GM10847 (cell line): ENCODE measurements around the gene PITHD1.

Experiments
- POLR2A ChIP-seq: IDR thresholded peaks from 2 replicates; pipeline ENCODE4 v1.6.1; 2011; ENCODE audit not compliant: insufficient read length; ENCODE audit errors: extremely low read depth

The PITHD1 gene

GRCh38 chr1:23759277-23759676 lies 18.9 kb upstream of the PITHD1 start:
- no peak for TF ChIP-seq POLR2A

GRCh38 chr1:23763041-23763577 lies 15.1 kb upstream of the PITHD1 start:
- no peak for TF ChIP-seq POLR2A

GRCh38 chr1:23768733-23769132 lies 9.5 kb upstream of the PITHD1 start:
- no peak for TF ChIP-seq POLR2A

GRCh38 chr1:23772049-23772853 lies 6.0 kb upstream of the PITHD1 start:
- TF ChIP-seq POLR2A: no peak

GRCh38 chr1:23772854-23773242 lies 5.4 kb upstream of the PITHD1 start:
- TF ChIP-seq POLR2A: no peak

GRCh38 chr1:23774174-23774880 lies 3.9 kb upstream of the PITHD1 start:
- no peak for TF ChIP-seq POLR2A

- TF ChIP-seq POLR2A: no peak
Measured at GRCh38 chr1:23776217-23776616, 2.0 kb upstream of the PITHD1 start.

- TF ChIP-seq POLR2A: no peak
Measured at GRCh38 chr1:23779826-23780371, 1.7 kb downstream of the PITHD1 start.

- TF ChIP-seq POLR2A: no peak
Measured at GRCh38 chr1:23784846-23785245, 6.6 kb downstream of the PITHD1 start.

GRCh38 chr1:23787701-23788100 lies 9.5 kb downstream of the PITHD1 start:
- TF ChIP-seq POLR2A: no peak

GRCh38 chr1:23788695-23789094 lies 10.5 kb downstream of the PITHD1 start:
- no peak for TF ChIP-seq POLR2A

GRCh38 chr1:23790696-23791515 lies 12.7 kb downstream of the PITHD1 start, which contains the start of gene LYPLA2:
LYPLA2 (plus strand) TSS chr1:23791145; CDS start chr1:23792683, 1,538 bp downstream.
- TF ChIP-seq POLR2A: peak; percentile 54

GRCh38 chr1:23791516-23792047 lies 13.4 kb downstream of the PITHD1 start:
- no peak for TF ChIP-seq POLR2A

GRCh38 chr1:23792151-23792945 lies 14.1 kb downstream of the PITHD1 start:
- TF ChIP-seq POLR2A: no peak
